HG02678 (cell line): ENCODE measurements around the gene ATXN1.
A peak's percentile ranks its signal among the peaks of the same experiment; 100 is the strongest.
"Not testable (repeated sequence)": the region's sequence is repeated elsewhere in the genome, so short reads cannot be mapped to it uniquely, and the experiment has no call there.

Source experiments
- ATAC-seq: cut with Tn5 transposase; IDR thresholded peaks from one replicate; pipeline ENCODE4 v1.9.1; 2021; ENCODE audit warnings: mild to moderate bottlenecking, moderate library complexity; ENCODE audit not compliant: unreplicated experiment

ATXN1 gene

GRCh38 chr6:16625291-16626265 lies 135.7 kb downstream of the ATXN1 start:
- no peak for ATAC-seq

- ATAC-seq: no peak
These were observed 136.5 kb downstream of the ATXN1 start for GRCh38 chr6:16624636-16625290.

- no peak for ATAC-seq
These were observed 137.5 kb downstream of the ATXN1 start for GRCh38 chr6:16623731-16624130.

GRCh38 chr6:16623029-16623653 lies 138.1 kb downstream of the ATXN1 start:
- no peak for ATAC-seq

GRCh38 chr6:16622193-16622592 lies 139.1 kb downstream of the ATXN1 start:
- ATAC-seq: no peak

GRCh38 chr6:16621002-16621401 lies 140.3 kb downstream of the ATXN1 start:
- ATAC-seq: no peak

- no peak for ATAC-seq
These were observed 141.5 kb downstream of the ATXN1 start for GRCh38 chr6:16619777-16620176.

- no peak for ATAC-seq
These were observed 142.3 kb downstream of the ATXN1 start for GRCh38 chr6:16618962-16619361.

GRCh38 chr6:16615215-16615614 lies 146.0 kb downstream of the ATXN1 start:
- not testable (repeated sequence) for ATAC-seq

- not testable (repeated sequence) for ATAC-seq
These were observed 147.1 kb downstream of the ATXN1 start for GRCh38 chr6:16614143-16614542.

- not testable (repeated sequence) for ATAC-seq
These were observed 147.8 kb downstream of the ATXN1 start for GRCh38 chr6:16613504-16613903.

- ATAC-seq: no peak
These were observed 152.8 kb downstream of the ATXN1 start for GRCh38 chr6:16608444-16608843.

GRCh38 chr6:16602035-16602434 lies 159.2 kb downstream of the ATXN1 start:
- peak; percentile 95 for ATAC-seq

- no peak for ATAC-seq
These were observed 160.6 kb downstream of the ATXN1 start for GRCh38 chr6:16600701-16601100.

- no peak for ATAC-seq
These were observed 161.2 kb downstream of the ATXN1 start for GRCh38 chr6:16600026-16600425.

- ATAC-seq: no peak
These were observed 164.5 kb downstream of the ATXN1 start for GRCh38 chr6:16596616-16597331.

- no peak for ATAC-seq
These were observed 165.6 kb downstream of the ATXN1 start for GRCh38 chr6:16595514-16596120.

GRCh38 chr6:16594849-16595248 lies 166.4 kb downstream of the ATXN1 start:
- ATAC-seq: no peak

- ATAC-seq: no peak
These were observed 168.9 kb downstream of the ATXN1 start for GRCh38 chr6:16592223-16592911.
